HG03520 (cell line): ENCODE data around the gene NOL11.
"Not testable (repeated sequence)": the region's sequence is repeated elsewhere in the genome, so short reads cannot be mapped to it uniquely, and the experiment has no call there.

Experiments used
- ATAC-seq: cut with Tn5 transposase; IDR thresholded peaks from one replicate; pipeline ENCODE4 v1.9.1; 2021; ENCODE audit warnings: mild to moderate bottlenecking, moderate library complexity; ENCODE audit not compliant: unreplicated experiment

NOL11 gene

GRCh38 chr17:67707442-67707841 is 10.3 kb upstream of the NOL11 start:
- ATAC-seq = no peak

- no peak for ATAC-seq
These were observed 9.4 kb upstream of the NOL11 start for GRCh38 chr17:67708378-67708777.

GRCh38 chr17:67711916-67712315 is 5.8 kb upstream of the NOL11 start:
- no peak for ATAC-seq

- no peak for ATAC-seq
These were observed 5.4 kb upstream of the NOL11 start for GRCh38 chr17:67712375-67712774.

- no peak for ATAC-seq
These were observed 4.6 kb upstream of the NOL11 start for GRCh38 chr17:67713169-67713568.

- ATAC-seq = no peak
These were observed 1.3 kb upstream of the NOL11 start for GRCh38 chr17:67716405-67716798.

GRCh38 chr17:67717192-67717623 is 528 bp upstream of the NOL11 start:
- ATAC-seq = no peak

GRCh38 chr17:67718325-67718941 is 697 bp downstream of the NOL11 start:
- no peak for ATAC-seq

GRCh38 chr17:67725373-67725791 is 7.6 kb downstream of the NOL11 start:
- ATAC-seq = no peak

- no peak for ATAC-seq
These were observed 8.1 kb downstream of the NOL11 start for GRCh38 chr17:67725807-67726206.

GRCh38 chr17:67727152-67728039 is 9.7 kb downstream of the NOL11 start:
- not testable (repeated sequence) for ATAC-seq

- no peak for ATAC-seq
These were observed 12.2 kb downstream of the NOL11 start for GRCh38 chr17:67729903-67730302.

GRCh38 chr17:67730731-67731130 is 13.0 kb downstream of the NOL11 start:
- no peak for ATAC-seq

GRCh38 chr17:67733449-67733848 is 15.7 kb downstream of the NOL11 start:
- no peak for ATAC-seq

- ATAC-seq = no peak
These were observed 19.4 kb downstream of the NOL11 start for GRCh38 chr17:67737145-67737544.

- ATAC-seq = no peak
These were observed 24.3 kb downstream of the NOL11 start for GRCh38 chr17:67742025-67742424.

- ATAC-seq = no peak
These were observed 29.2 kb downstream of the NOL11 start for GRCh38 chr17:67746704-67747571.

- ATAC-seq = no peak
These were observed 30.0 kb downstream of the NOL11 start for GRCh38 chr17:67747681-67748235.

- ATAC-seq = no peak
These were observed 32.3 kb downstream of the NOL11 start for GRCh38 chr17:67750067-67750466.

GRCh38 chr17:67751101-67752074 is 33.7 kb downstream of the NOL11 start:
- ATAC-seq = no peak
